ENCODE data around the gene FOXN3. TPM values are rescaled to one million over a fixed set of nuclear protein-coding genes. Genes with fewer than 3 reads are reported as not detected.

FOXN3 gene
- polyA plus RNA-seq, 1 of the 3 experiments (the other 2 are of a cell fraction), result 9.8 TPM

GRCh38 chr14:89417465-89418225 is 612 bp upstream of the FOXN3 start:
- CTCF ChIA-PET, result interaction anchor here (0.9 to 1.4 kb wide), 6 partner anchors 11 to 376 kb away, joined by 3 to 9 read pairs (median 4); no protein-coding TSS in a partner anchor
- POLR2A ChIA-PET, result interaction anchor here (1.1 kb wide), 1 partner anchor 10 kb away, joined by 3 read pairs; no protein-coding TSS in a partner anchor
- DNase-seq, result peak; percentile 61

GRCh38 chr14:89416002-89416995 is 734 bp downstream of the FOXN3 start:
- Histone ChIP-seq H3K9me2 (no peaks in the 10 kb centered on the region), H3F3A (replicated peaks; ENCODE audit: insufficient read depth) (no peaks in the 10 kb centered on the region), H3K27ac (ENCODE audit: low read depth in 2 of 2, low read length in 1 of 2) (peak overlapping the region; percentile 84 to 85), H2AFZ (ENCODE audit: low read depth) (peak overlapping the region; percentile 3; the same call in 1 of the 2 replicates), H3K4me2 (peak overlapping the region; percentile 88), H3K36me3 (replicated peaks in 1 of 2; ENCODE audit: control insufficient read depth in 1 of 2, insufficient read depth in 2 of 2, low read length in 1 of 2) (peaks cover 0 to 14% of the 10 kb centered on the region in 2 experiments), H3K4me3 (ENCODE audit: low read depth in 2 of 2, low read length in 1 of 2) (peak overlapping the region; percentile 78 to 92), H3K27me3 (ENCODE audit: insufficient read depth) (no peaks in the 10 kb centered on the region), H3K9ac (peak overlapping the region; percentile 91), H3K79me2 (ENCODE audit: insufficient read depth) (peaks cover 19% of the 10 kb centered on the region), H3K4me1 (ENCODE audit: control insufficient read depth in 1 of 2, insufficient read depth in 2 of 2, low read depth in 1 of 2, low read length in 1 of 2) (peaks cover 9 to 20% of the 10 kb centered on the region in 2 experiments; a peak in 3 of 4 replicates), H3K9me3 (no peaks in the 10 kb centered on the region), H4K20me1 (ENCODE audit: insufficient read depth) (no peaks in the 10 kb centered on the region)
- DNase-seq, result peak; percentile 98
- CTCF ChIA-PET, result interaction anchor here (1.1 to 2.0 kb wide), 2 partner anchors 375 to 418 kb away, joined by 4 to 6 read pairs; no protein-coding TSS in a partner anchor
- POLR2A ChIA-PET, result no interaction called here
- WGBS (ENCODE audit: low lambda C conversion rate), result 0% methylated on average over 32 of the region's 98 CpGs
- TF ChIP-seq CHD2 (IDR thresholded peaks at IDR 0.05; ENCODE audit: low read length, partially characterized antibody), result peak; percentile 56
- peak; percentile 64 for TF ChIP-seq NRF1 (IDR thresholded peaks at IDR 0.05; ENCODE audit: low read depth, low read length)
- no peak for TF ChIP-seq POLR2AphosphoS5 (IDR thresholded peaks at IDR 0.05; ENCODE audit: low read depth, low read length)
- TF ChIP-seq RXRA (IDR thresholded peaks at IDR 0.05; ENCODE audit: borderline replicate concordance, low read depth), result no peak
- TF ChIP-seq RCOR1 (IDR thresholded peaks at IDR 0.05; ENCODE audit: low read length), result 0 out of 2 replicates have a peak, but pooled peaks have one; percentile 37
- TF ChIP-seq PBX3 (IDR thresholded peaks at IDR 0.05), result peak; percentile 100
- TF ChIP-seq IRF3 (IDR thresholded peaks at IDR 0.05; ENCODE audit: low read depth, low read length), result peak; percentile 48
- TF ChIP-seq RFX5 (IDR thresholded peaks at IDR 0.05; ENCODE audit: low read length), result no peak
- no peak for TF ChIP-seq EP300 (IDR thresholded peaks at IDR 0.05; ENCODE audit: borderline replicate concordance in 1 of 2, low read depth in 1 of 2, low read length in 1 of 2)
- peak; percentile 93 for TF ChIP-seq MXI1 (IDR thresholded peaks at IDR 0.05; ENCODE audit: low read depth, low read length)
- TF ChIP-seq, protein P1, sequence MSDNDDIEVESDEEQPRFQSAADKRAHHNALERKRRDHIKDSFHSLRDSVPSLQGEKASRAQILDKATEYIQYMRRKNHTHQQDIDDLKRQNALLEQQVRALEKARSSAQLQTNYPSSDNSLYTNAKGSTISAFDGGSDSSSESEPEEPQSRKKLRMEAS (IDR thresholded peaks at IDR 0.05; ENCODE audit: low read depth), result peak; percentile 24; the same call in 1 of the 2 replicates

More at GRCh38 chr14:89417465-89418225, 612 bp upstream of the FOXN3 start:
- Histone ChIP-seq H3K79me2 (ENCODE audit: insufficient read depth) (peaks cover 19% of the 10 kb centered on the region), H3K9me3 (no peaks in the 10 kb centered on the region), H4K20me1 (ENCODE audit: insufficient read depth) (no peaks in the 10 kb centered on the region), H2AFZ (ENCODE audit: low read depth) (peak overlapping the region; percentile 90; the same call in 1 of the 2 replicates), H3K9ac (peak overlapping the region; percentile 80), H3K36me3 (replicated peaks in 1 of 2; ENCODE audit: control insufficient read depth in 1 of 2, insufficient read depth in 2 of 2, low read length in 1 of 2) (peaks cover 0 to 5% of the 10 kb centered on the region in 2 experiments), H3F3A (replicated peaks; ENCODE audit: insufficient read depth) (no peaks in the 10 kb centered on the region), H3K9me2 (no peaks in the 10 kb centered on the region), H3K27me3 (ENCODE audit: insufficient read depth) (no peaks in the 10 kb centered on the region), H3K4me2 (peak overlapping the region; percentile 98), H3K4me1 (ENCODE audit: control insufficient read depth in 1 of 2, insufficient read depth in 2 of 2, low read depth in 1 of 2, low read length in 1 of 2) (peaks cover 9 to 20% of the 10 kb centered on the region in 2 experiments; a peak in 3 of 4 replicates), H3K4me3 (ENCODE audit: low read depth in 2 of 2, low read length in 1 of 2) (peak overlapping the region; percentile 64 to 92), H3K27ac (ENCODE audit: low read depth in 2 of 2, low read length in 1 of 2) (peak overlapping the region; percentile 53 to 90)
- WGBS (ENCODE audit: low lambda C conversion rate), result 9% methylated on average over 19 of the region's 51 CpGs
- TF ChIP-seq MXI1 (IDR thresholded peaks at IDR 0.05; ENCODE audit: low read depth, low read length), result peak; percentile 38; the same call in 1 of the 2 replicates
- TF ChIP-seq MEF2A (IDR thresholded peaks at IDR 0.05; ENCODE audit: borderline replicate concordance, low read depth), result no peak
- TF ChIP-seq NRF1 (IDR thresholded peaks at IDR 0.05; ENCODE audit: low read depth, low read length), result no peak
- TF ChIP-seq RCOR1 (IDR thresholded peaks at IDR 0.05; ENCODE audit: low read length), result no peak
- TF ChIP-seq RAD21 (IDR thresholded peaks at IDR 0.05; ENCODE audit: low read length), result peak; percentile 74
- TF ChIP-seq, protein P2, sequence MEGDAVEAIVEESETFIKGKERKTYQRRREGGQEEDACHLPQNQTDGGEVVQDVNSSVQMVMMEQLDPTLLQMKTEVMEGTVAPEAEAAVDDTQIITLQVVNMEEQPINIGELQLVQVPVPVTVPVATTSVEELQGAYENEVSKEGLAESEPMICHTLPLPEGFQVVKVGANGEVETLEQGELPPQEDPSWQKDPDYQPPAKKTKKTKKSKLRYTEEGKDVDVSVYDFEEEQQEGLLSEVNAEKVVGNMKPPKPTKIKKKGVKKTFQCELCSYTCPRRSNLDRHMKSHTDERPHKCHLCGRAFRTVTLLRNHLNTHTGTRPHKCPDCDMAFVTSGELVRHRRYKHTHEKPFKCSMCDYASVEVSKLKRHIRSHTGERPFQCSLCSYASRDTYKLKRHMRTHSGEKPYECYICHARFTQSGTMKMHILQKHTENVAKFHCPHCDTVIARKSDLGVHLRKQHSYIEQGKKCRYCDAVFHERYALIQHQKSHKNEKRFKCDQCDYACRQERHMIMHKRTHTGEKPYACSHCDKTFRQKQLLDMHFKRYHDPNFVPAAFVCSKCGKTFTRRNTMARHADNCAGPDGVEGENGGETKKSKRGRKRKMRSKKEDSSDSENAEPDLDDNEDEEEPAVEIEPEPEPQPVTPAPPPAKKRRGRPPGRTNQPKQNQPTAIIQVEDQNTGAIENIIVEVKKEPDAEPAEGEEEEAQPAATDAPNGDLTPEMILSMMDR (IDR thresholded peaks at IDR 0.05), result peak; percentile 53
- peak; percentile 57 for TF ChIP-seq SMC3 (IDR thresholded peaks at IDR 0.05; ENCODE audit: low read depth, low read length)
- TF ChIP-seq YY1 (IDR thresholded peaks at IDR 0.05; ENCODE audit: low read depth), result 0 out of 2 replicates have a peak, but pooled peaks have one; percentile 55
- TF ChIP-seq, protein P1 (IDR thresholded peaks at IDR 0.05; ENCODE audit: low read depth), result peak; percentile 67; the same call in 1 of the 2 replicates

Data from SK-N-SH (cell line).